Measurements from ENCODE around the gene MYT1.

The MYT1 gene

DNA sequence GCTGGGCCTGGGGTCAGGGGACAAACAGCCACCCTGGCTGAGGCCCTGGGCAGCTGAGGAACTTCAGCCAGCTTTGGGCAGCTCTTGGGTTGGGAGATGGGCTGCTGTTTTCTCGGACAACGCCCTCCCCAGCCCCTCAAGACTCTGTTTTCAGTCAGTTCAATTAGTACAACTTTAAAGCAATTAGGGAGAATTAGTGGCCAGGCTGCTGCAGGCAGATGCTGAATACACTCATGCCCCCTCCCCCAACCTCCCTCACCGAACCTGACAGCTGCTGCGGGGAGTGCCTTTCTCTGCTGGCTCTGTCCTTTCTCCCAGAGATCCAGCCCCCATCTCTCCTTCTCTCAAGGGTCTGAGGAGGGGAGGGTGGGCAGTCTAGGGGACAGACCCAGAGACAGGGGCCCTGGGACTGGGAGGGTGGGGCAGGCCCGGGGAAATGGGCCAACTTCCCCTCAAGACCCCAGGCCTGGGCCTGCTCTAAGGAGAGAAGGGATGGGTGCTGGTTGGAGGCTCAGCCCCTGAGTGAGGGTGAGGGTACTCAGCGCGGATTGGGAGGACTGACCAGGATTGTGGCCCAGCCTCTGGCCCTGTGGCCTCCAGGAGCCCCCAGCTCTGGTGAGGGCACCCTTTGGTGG, 17.8 kb upstream of the MYT1 start:
- no peak overlapping the region for H3K4me3 ChIP-seq (ENCODE audit: low read length)
- TF ChIP-seq ZNF274 (IDR thresholded peaks at IDR 0.05; ENCODE audit: low read depth, low read length), result no peak

DNA sequence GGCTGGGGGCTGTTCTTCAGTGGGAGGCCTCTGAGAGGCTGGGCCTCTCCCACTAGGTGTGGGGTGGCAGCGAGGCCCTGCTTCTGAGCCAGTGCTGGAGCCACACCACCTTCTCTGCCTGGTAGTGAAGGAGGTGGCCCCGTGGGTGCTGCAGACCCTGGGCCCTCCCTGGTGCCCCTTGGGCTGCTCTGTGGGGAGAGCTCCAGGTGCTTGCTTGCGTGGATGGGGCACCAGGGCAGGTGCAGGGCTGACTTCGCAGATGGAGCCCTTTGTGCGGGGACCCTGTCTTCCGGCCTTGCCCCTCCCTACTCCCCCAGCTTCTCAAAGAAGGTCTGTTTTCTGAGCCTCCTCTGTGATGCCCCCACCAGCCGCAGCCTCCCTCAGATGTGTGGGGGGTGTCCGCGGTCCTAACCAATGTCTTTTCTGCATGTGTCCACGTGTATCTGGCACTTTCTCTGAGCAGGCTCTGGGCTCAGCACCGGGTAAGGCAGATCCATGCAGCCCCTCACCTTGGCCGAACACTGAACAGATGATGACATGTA, 17.2 kb upstream of the MYT1 start:
- no peak for TF ChIP-seq ZNF274 (IDR thresholded peaks at IDR 0.05; ENCODE audit: low read depth, low read length)
- no peak overlapping the region for H3K4me3 ChIP-seq (ENCODE audit: low read length)

DNA sequence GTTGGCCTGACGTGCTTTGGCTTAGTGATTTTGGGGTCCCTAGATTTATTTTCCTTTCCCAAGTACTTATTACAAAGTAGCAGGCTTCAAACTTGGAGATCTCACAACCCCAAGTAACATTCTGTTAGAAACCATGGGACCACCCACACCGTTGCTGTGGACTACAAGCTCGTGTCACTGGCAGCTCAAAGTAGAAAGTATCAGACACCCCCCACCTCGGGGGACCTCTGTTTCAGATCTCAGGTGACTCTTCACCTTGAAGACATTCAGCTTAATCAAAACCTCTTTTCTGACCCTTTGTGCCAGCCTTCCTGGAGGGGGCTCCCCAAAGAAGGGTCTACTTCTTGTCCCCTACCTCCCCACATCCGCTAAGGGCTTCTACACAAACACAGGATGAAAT, 15.7 kb upstream of the MYT1 start:
- TF ChIP-seq ZNF274 (IDR thresholded peaks at IDR 0.05; ENCODE audit: low read depth, low read length), result no peak
- H3K4me3 ChIP-seq (ENCODE audit: low read length), result no peak overlapping the region

DNA sequence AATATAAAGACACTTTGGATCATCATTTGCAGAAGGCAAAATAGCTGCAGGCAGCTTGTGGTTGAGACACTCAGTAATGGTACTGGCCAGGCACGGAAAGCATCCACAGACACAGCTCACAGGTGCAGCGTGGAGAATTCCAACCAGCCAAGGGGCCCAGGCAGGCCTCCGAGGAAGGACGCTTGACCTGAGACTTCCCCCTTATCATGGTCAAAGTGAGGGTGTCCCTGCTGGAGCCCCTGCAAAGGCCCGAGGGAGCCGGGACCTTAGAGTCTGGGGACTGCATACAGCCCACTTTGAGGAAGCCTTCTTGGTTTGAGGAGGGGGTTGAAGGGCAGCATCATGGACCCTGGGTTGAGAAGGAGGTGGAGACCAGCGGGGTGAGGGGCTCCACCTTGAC, 15.1 kb upstream of the MYT1 start:
- H3K4me3 ChIP-seq (ENCODE audit: low read length), result no peak overlapping the region

DNA sequence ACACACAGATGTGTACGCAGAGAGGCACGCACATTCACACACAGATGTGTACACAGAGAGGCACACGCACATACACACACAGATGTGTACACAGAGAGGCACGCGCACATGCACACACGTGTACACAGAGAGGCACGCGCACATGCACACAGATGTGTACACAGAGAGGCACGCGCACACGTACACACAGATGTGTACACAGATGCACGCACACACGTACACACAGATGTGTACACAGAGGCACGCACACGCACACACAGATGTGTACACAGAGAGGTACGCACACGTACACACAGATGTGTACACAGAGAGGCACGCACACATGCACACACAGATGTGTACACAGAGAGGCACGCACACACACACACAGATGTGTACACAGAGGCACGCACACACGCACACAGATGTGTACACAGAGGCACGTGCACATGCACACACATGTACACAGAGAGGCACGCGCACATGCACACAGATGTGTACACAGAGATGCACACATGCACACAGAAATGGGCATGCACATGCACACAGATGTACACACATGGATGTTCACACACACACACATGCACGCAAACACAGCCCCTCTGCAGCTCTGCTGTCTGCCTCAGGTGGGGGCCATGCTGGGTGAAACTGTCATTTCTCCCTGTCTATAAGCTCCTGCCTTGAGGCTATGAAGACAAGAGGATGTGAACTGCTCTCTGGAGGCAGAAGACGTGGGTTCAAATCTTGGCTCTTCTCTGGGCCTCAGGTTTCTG, 14.3 kb upstream of the MYT1 start:
- H3K4me3 ChIP-seq (ENCODE audit: low read length), result no peak overlapping the region
- no peak for TF ChIP-seq ZNF274 (IDR thresholded peaks at IDR 0.05; ENCODE audit: low read depth, low read length)

More for the DNA sequence above, 15.1 kb upstream of the MYT1 start:
- no peak for TF ChIP-seq ZNF274 (IDR thresholded peaks at IDR 0.05; ENCODE audit: low read depth, low read length)

DNA sequence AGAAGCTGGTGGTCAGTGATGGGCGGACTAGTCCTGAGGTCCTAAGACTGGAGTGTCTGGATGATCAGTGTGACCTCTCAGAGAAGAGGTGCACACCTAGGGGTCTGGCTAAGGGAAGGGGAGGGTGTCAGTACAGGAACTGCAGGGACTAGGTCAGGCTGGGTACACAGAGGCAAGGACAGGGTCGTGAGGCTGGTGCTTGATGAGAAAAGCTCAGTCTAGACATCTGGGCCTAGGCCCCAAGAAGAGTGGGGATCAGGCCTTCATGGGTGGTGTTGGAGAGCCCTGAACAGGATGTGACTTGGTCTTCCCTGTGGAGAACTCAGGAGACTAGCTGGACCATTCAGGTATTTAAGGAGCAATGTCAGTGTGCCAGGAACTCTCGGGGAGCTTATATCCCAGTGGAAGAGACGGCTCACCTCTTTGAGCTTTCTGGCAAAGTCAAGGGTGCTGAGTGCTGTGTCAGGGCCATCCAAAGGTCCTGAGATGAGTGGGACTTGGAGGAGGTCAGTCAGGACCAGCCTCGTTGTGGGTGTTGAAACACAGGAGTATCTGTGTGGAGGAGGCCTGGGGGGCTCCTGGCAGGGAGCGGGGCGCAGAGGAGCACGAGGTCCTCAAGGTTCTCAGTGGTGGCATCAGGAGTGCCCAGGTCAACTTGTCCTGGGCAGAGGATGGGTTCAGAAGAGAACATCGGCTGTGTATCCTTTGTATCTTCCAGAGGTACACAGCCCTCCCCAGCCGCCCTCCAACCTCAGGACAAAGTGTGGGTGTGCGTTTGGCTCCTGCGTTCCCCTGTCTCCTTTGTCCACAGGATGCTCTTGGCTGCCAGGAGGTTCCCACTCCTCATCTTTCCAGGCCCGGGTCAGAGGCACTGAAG, 13.3 kb upstream of the MYT1 start:
- TF ChIP-seq ZNF274 (IDR thresholded peaks at IDR 0.05; ENCODE audit: low read depth, low read length), result no peak
- H3K4me3 ChIP-seq (ENCODE audit: low read length), result no peak overlapping the region

DNA sequence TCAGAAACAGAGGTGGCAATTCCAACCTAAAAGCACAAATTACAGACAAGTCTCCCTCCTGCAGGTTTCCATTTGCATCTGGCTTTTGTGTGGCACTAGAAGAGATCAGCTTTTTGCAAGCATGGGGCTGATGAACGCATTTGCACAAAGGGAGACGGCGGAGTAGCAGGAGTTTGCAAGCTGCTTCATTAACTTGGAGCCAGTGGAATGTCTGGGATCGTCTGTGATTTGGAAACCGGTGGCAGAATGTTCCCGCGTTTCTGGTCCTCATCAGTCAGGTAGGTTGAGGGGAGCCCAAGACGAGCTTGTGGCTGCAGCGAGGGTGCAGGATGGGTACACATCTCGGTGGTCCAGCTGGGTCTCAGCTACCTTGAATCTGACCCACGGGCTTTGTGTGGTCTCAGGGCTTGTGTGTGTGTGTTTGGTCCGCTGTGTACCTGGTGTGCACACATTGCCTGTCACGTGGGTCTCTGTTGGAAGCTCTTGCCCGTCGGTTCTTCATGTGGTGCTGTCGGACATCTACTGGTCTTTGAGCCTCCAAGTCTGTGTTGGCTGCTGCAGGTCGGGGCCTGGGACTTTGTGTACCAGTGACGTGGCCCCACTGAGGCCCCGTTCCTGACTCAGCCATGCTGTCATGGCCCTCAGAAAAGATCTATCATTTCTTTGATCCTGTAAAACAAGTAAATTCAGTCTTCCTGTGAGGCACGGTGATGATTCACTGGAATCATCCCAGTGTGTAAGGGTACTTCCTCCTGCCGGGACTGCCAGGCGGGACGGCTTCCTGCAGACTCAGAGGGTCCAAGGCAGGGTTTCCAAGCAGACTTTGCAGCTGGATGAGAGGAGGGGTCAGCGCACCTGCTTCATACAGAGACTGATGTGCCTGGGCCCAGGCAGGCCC, 12.4 kb upstream of the MYT1 start:
- no peak overlapping the region for H3K4me3 ChIP-seq (ENCODE audit: low read length)
- no peak for TF ChIP-seq ZNF274 (IDR thresholded peaks at IDR 0.05; ENCODE audit: low read depth, low read length)

DNA sequence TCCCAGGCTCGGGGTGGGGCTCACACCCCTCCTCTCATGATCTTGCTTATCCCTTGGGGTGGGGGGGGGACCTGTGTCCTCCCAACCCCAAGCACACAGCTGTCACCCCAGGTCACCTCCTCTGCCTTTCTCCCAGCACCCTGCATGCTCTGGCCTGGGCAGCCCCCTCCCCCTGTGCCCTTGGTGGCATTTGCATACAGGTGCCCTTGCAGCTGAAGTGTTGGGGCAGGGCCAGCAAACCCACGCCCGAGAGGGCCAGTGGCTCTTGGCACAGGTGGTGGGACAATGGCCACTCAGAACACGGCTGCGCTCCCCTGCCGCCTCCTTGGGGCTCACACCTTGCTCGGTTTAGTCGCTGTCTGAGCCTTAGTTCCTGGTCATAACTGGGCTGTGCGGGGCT, 11.3 kb upstream of the MYT1 start:
- TF ChIP-seq ZNF274 (IDR thresholded peaks at IDR 0.05; ENCODE audit: low read depth, low read length), result no peak
- H3K4me3 ChIP-seq (ENCODE audit: low read length), result no peak overlapping the region

DNA sequence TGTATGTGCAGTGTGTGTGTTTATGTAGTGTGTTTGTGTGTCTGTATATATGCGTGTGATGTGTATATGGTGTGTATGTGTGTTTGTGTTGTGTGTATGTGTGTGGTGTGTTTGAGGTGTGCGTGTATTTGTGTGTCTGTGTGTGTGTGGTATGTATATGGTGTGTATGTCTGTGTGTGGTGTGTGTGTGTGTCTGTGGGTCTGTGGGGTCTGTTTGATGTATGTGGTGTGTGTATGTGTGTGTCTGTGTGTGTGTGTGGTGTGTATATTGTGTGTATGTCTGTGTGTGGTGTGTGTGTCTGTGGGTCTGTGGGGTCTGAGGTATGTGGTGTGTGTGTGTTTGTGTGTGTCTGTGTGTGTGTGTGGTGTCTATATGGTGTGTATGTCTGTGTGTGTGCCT, 10.8 kb upstream of the MYT1 start:
- TF ChIP-seq ZNF274 (IDR thresholded peaks at IDR 0.05; ENCODE audit: low read depth, low read length), result no peak

DNA sequence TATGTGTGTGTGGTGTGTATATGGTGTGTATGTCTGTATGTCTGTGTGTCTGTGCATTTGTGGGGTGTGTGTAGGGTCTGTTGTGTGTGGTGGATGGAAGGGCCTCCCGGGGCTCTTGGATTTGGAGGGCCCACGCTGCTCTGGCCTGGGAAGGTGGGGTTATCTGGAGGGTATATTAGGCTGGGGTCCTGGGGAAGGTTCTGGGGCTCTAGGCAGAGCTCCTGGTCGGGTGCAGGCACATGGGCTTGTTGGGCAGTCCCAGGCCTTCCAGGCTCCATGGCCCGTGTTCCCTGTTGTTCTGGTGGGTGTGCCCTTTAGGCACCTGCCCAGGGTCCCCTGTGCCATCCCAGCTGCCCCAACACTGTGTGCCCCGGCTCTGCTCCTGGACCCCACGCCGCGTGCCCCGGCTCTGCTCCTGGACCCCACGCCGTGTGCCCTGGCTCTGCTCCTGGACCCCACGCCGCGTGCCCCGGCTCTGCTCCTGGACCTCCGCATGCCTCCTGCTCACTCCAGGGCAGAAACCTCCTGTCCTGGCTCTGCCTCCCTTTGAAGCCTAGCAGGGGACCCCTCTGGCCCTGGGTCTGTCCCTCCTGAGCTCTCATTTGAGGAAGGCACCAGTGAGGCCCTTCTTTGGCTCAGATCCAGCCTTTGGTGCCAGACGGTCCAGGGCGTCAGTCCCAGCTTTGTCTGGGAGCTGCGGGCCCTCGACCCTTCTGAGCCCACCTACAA, 10.2 kb upstream of the MYT1 start:
- H3K4me3 ChIP-seq (ENCODE audit: low read length), result no peak overlapping the region
- TF ChIP-seq ZNF274 (IDR thresholded peaks at IDR 0.05; ENCODE audit: low read depth, low read length), result no peak

More for the DNA sequence above, 10.8 kb upstream of the MYT1 start:
- no peak overlapping the region for H3K4me3 ChIP-seq (ENCODE audit: low read length)

DNA sequence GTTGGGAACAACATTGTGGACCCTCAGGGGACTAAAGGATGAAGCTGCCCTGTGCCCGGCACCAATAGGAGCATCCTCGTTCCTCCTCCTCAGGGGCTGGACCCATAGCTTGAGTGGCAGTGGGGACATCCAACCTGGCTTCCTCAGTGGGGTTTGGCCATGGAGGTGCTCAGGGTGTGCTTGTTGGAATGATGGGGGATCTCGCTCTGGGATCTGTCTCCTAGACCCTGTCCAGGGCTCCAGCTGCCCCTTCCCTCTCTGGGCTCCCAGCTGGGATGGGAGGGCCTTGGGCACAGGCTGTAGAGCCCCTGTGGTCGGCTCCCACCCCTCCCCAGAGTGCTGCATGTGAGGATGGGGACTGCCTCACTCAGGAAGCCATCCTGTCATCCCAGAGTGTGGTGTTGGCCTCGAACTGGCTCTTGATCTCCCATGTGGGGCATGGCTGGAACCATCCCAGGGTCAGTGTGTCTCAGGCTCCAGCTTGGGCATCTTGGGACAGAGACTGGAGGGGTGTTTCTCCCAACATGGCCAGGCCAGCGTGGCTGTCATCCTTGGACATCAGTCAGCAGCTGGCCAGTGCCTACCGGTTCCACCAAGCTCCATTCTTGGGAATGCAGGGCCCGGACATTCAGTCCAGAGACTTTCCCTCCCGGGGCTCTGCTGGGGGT, 9.5 kb upstream of the MYT1 start:
- no peak overlapping the region for H3K4me3 ChIP-seq (ENCODE audit: low read length)
- no peak for TF ChIP-seq ZNF274 (IDR thresholded peaks at IDR 0.05; ENCODE audit: low read depth, low read length)

Data from GM08714 (cell line).